ENCODE measurements around the gene KBTBD4.
"Not testable (repeated sequence)": the region's sequence is repeated elsewhere in the genome, so short reads cannot be mapped to it uniquely, and the experiment has no call there.

Gene KBTBD4

DNA sequence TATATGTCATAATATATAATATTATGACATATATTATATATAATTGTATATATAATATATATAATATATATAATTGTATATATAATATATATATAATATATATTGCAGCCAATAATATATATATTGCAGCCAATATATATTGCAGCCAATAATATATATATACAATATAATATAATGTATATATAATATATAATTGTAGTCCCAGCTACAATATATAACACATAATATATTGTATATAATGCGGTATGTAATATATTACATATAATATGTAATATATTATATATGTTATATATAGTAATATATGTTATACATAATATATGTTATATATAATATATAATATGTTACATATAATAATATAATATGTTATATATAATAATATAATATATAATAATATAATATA is 20.1 kb downstream of the KBTBD4 start:
- DNase-seq, result no peak

DNA sequence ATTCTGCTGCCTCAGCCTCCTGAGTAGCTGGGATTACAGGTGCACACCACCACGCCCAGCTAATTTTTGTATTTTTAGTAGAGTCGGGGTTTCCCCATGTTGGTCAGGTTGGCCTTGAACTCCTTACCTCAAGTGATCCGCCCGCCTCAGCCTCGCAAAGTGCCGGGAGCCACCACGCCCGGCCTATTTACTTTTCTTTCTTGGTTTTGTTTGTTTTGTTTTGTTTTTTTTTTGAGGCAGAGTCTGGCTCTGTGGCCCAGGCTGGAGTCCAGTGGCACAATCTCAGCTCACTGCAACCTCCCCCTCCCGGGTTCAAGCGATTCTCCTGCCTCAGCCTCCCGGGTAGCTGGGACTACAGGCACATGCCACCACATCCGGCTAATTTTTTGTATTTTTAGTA is 21.8 kb downstream of the KBTBD4 start:
- DNase-seq, result not testable (repeated sequence)

DNA sequence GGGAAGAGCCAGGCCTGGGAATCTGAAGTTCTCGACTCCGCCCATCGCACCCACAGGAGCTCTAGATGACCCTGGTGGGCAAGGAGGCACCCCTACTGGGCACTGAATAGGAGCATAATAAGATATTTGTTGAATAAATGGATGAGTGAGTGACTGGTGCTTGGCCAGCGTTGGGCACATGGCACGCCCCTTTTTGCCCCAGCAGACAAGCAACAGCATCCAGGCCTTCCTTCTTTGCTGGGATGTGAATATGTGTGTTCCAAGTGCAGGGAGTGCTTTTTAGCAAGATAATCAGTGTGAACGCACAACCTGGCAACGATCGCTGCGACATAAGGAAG is 25.4 kb downstream of the KBTBD4 start:
- no peak for DNase-seq

DNA sequence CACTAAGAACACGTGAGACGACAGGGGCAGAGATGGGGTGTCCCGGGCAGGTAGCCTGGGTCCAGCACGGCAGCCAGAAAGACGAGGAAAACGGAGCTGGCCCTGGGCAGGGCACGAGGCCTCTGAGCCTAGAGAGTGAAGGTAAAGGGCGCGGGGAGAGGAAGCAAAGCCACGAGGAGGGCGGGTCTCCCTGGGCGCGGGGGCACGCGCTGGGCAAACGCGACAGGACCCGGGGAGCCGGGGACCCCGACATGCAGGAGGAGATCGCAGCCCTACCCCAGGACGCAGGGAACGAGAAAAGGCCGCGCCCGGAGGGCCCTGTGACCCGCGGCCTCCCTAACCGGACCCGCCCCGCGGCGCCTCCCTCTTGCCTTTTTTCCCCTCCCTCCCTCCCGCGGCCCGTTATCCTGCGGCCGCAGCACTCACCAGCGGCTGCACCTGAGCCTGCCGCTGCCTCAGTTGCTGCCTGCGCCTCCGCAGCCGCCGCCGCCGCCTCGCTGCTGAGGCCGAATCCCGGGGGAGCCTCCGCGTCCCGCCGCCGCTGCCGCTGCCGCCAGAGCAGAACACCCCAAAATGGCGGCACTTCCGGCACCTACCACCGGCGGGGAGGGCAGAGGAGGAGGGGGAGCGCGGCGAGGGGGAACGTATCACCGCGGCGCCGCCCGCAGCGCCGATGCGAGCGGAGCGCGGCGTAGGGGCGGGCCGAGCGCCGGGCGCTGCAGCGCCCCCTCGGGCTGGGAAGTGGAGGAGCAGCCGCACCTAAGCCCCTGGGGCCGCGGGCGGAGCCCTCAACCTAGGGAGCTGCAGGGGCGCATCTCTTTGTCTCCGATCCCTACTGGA is 26.0 kb downstream of the KBTBD4 start, which contains the start of gene CELF1:
Gene CELF1 (minus strand): TSS at position 567 of the 840 bp plus-strand sequence. CDS start 53,609 bp downstream, outside the sequence.
- DNase-seq, result peak; percentile 91

DNA sequence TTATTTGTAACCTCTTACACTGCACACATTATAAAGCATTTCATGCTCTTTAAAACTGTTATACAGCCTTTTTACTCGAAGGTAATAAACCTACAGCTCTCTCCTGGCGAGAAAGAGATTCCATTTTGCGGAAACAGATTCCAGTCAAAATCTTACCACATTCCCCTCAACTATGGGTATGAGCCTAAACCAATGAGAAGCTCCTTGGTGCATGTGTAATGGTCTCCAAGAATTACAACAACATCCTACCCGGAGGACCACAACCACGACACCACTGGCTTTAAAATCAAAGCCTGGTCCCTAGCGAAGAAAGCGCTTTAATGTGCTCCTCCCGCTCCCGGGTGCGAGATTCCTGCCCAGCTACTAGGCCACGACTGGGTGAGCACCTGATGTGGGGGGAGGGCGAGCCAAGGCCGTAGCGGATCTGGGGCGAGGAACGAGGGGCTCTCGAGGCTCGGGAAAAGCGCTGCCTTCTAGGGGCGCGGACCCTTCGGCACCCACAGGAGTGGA is 26.7 kb downstream of the KBTBD4 start:
- DNase-seq, result peak; percentile 62

DNA sequence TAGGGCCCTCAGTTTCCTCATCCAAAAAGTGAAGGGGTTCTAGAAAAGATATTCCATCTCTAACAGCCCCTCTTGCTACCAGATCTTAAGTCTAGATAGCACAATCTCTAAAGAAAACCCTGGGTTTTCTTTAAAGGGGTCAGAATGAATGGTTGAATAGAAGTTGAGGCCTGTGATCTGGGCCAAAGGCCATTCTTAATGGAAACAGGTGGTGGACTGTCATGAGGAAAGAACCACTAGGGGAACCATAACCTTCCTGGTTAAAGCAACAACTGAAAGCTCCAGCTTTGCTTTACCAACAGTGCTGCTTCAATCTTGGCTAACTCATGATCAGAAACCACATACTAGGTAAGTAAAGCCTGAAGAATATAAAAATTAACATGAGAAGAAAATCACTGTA is 27.7 kb downstream of the KBTBD4 start:
- no peak for DNase-seq

DNA sequence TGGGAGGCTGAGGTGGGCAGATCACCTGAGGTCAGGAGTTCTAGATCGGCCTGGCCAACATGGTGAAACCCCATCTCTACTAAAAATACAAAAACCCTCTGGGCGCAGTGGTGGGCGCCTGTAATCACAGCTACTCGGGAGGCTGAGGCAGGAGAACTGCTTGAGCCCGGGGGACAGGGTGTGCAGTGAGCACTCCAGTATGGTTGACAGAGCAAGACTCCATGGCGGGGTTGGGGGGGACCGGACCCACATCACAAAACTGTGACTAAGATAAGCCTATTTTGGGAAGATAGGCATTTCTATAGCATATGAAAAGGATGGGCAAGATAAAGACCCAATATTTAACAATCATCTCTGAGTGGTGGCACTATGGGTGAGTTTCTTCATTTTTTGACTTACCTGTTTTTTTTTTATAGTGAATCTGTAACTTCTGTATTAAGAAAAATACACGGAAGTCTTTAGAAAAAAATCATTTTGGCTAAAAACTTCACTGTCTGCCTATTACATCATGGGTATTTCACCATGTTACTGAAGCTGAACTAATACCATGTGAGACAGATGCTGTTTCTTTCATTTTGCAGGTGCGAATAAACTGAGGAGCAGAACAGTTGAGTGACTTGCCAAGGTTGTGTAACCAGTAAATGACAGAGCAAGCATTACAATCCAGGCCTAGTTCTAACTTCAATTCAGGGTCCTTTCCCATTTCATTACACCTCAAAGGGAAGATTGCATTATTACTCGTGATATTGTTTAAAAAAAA is 28.3 kb downstream of the KBTBD4 start:
- no peak for DNase-seq

DNA sequence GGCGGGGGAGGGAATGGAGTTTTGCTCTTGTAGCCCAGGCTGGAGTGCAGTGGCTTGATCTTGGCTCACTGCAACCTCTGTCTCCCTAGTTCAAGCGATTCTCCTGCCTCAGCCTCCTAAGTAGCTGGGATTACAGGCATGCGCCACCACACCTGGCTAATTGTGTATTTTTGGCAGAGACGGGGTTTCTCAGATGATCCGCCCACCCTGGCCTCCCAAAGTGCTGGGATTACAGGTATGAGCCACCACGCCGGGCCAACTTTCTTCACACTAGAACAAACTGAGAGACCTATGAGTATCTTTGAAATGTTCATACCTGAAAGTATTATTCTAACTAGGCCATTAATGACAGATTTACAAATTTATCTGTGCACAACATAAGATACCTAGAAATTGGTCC is 32.5 kb downstream of the KBTBD4 start:
- not testable (repeated sequence) for DNase-seq

DNA sequence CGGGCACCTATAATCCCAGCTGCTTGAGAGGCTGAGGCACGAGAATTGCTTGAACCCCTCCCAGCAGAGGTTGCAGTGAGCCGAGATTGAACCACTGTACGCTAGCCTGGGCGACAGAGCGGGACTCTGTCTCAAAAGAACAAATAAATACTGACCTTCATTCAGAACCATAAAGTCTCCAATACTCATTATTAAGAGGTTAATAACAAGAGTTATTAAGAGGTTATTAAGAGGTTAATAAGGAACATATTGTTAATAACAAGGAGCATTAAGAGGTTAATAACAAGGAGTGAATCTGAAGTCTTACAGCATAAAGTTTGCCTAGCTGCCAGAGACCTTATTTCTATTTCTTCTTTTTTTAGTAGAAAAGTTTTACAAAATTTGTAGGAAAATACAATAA is 33.5 kb downstream of the KBTBD4 start:
- no peak for DNase-seq

DNA sequence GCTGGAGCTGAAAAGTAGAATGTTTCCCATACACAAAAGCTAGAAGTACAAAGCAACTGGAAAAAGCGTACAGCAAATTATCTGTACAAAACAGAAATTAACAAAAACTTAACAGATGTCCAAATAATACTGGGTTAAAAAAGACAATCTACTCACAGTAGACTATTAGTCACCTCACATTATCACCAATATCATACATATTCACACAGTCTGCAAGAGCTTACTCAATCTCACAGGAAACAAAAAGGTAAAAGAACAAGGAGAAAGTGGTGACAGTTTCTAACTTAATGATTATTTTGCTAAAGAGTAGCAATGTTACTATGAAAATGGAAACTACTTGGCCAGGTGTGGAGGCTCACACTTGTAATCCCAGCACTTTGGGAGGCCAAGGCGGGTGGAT is 37.7 kb downstream of the KBTBD4 start:
- no peak for DNase-seq

DNA sequence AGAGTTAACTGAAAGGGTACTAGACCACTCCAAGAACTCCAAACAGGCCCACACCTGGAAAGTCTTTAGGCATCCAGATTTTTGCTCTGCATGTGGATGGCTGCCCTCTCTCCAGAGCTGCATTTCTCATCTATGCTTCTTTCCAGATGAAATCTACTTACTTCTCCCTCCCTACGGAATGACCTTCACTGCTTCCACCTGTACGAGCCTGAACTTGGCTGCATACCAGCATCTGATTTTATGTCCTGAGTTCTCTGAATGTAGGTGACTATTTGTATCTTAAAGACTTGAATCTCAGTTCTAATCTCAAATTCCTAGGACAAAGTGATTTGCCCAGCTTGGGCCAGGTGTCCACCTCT is 39.1 kb downstream of the KBTBD4 start:
- no peak for DNase-seq

DNA sequence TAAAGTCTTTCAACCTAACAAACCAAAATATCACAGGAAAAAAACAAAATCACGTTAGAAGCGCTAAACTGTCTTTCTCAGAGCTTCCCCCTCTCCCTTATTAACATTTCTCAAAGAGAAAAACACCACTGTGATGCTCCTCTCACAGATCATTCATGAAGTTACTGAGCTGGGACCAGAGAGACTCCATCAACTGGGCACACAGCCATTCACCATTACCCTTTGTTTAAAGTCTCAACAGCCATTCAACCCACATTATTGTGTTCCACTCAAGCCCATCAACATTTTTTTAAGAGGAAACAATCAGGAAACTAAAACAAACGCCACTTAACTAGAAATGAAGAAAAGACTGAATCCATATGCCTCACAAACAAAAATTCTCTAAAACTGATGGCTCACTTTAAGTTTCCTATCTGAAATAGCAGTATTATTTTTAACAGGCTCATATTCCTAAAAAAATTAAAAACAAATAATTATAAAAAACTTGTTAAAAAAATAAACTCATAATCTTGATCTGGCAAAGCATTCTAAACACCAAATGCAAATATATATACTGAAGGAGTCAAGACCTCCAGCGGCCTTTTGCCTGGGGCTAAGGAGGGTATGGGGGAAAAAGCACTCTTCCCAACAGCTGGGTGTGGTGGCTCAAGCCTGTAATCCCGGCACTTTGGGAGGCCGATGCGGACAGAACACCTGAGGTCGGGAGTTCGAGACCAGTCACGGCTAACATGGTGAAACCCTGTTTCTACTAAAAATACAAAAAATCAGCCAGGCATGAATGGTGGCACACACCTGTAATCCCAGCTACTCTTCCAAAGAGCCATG is 39.8 kb downstream of the KBTBD4 start:
- DNase-seq, result no peak

DNA sequence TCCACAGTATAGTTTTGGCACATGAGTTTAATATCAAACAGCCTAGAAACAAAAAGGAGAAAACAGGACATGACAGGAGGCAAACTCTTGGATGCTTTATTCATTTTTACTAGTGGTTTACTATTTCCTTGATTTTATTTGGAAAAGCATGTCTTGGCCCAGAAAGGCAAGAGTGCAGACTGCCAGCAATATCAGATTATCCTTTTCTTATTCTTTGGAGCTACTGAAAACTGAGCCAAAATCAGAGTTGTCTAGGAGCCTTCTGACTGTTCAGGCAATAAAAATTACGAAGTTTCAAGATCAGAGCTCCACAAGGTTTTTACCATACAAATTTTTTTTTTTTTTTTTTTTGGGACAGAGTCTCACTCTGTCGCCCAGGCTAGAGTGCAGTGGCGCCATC is 41.9 kb downstream of the KBTBD4 start:
- no peak for DNase-seq

DNA sequence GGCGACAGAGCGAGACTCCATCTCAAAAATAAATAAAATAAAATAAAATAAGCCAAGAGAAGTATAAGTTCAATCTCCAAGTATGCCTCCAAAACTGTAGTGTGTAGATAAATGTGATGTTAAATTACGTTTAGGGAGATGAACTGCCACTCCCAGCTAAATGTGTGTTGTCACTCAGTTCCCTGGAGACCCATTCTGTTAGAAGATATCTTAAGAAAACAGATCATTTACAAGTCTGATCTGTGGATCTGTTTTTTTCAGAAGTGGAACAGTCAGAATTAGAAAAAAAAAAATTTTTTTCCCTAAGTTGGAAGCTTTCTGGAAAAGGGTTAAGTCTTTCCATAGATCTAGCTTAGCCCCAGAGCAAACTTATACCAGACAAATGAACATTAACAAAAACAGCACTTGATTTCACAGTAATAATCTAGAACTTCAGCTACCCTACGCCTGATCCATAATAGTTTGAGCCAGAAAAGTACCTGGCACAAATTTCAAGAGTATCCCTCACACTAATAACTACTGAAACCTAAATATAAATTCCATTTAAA is 44.0 kb downstream of the KBTBD4 start:
- no peak for DNase-seq

DNA sequence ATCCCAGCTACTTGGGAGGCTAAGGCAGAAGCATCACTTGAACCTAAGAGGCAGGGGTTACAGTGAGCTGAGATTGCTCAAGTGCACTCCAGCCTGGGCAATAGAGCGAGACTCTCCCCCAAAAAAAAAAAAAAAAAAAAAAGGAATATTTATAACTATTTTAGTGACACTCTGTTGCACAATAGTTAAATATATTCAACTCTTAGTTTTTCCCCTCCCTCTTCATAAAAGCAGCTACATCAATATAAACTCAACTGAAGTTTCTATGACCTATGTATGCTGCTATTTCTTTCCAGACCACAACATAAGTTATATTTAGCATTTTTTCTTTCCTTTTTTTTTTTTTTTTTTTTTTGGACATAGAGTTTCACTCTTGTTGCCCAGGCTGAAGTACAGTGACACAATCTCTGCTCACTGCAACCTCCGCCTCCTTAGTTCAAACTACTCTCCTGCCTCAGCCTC is 45.0 kb downstream of the KBTBD4 start:
- DNase-seq, result peak; percentile 86

DNA sequence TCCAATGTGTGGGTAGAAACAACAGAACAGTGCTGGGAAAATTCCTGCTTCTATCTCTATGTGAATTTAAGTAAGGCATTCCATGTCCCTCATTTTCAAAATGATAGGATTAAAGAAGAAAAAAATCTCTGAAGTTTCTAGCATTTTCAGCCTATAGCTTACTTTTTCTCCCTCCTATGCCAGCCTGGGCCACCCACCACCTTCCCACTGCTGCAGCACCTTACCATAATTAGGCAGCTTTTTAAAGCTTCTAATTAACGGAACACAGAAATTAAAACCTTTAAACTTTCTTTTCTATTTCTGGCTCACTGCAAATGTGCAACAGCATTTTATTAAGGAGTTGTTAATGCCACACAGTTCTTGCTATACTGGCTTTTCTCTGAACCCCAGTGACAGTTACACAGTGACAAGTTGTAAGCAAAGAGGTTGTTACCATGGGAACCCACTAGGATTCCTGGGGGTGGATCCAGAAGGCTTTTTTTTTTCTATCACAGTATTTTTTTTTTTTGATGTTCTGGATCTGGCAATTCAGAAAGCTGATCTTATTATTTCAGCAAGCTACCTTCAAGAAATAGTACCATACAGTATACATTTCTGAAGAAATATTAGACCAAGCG is 46.1 kb downstream of the KBTBD4 start:
- DNase-seq, result peak; percentile 50

DNA sequence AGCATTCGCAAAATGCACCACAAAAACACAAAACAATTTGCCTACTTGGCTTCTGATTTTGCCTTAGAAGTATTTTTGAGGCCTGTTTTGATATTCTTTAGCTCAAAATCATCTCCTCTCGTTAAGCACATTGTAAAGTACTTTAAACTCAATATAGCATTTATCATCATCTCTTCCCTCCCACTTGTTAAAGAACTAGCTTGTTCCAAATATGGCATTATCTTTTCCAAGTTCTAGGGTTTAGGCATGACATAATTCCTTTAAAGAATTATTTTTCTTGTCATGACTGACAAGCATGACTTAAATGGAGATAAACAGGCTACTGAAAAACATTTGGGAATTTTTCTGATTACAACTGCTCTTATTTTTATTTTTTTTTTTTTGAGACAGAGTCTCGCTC is 47.1 kb downstream of the KBTBD4 start:
- DNase-seq, result no peak

DNA sequence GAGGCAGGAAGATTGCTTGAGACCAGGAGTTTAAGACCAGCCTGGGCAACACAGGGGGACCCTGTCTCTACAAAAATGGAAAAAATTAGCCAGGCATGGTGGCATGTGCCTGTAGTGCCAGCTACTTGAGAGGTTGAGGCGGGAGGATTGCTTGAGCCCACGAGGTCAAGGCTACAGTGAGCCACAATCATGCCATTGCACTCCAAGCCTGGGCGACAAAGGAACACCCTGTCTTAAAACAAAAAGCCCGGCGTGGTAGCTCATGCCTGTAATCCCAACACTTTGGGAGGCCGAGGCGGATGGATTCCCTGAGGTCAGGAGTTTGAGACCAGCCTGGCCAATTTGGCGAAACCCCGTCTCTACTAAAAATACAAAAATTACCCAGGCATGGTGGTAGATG is 48.0 kb downstream of the KBTBD4 start:
- not testable (repeated sequence) for DNase-seq

DNA sequence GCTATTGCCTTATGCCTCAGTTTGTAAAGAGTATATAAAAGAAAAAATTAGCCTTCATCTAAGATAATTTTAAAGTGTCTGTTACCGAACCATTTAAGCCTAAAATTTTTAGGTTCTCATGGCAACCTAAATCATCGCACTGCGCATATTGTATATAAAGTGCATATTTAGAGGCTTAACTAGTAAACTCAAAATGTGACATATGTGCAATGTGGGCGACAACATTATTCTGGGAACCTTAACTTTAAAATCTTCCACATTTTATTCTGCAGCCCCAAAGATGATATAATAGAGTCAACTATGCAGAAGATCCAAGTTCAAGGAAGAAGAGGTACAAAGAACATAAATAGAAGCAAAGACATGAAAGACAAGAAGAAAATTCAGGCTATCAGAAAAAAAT is 48.8 kb downstream of the KBTBD4 start:
- no peak for DNase-seq

DNA sequence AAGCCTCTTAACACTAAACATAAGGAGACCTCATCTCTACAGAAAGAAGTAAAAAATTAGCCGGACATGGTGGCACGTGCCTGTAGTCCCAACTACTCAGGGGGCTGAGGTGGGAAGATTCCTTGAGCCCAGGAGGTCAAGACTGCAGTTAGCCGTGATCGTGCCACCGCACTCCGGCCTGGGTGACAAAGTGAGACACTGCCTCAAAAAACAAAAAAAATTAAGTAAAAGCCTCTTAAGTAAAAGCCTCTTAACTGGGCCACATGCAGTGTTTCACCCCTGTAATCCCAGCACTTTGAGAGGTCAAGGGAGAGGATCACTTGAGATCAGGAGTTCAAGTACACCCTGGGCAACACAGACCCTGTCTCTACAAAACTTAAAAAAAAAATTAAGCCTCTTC is 51.6 kb downstream of the KBTBD4 start:
- no peak for DNase-seq

DNA sequence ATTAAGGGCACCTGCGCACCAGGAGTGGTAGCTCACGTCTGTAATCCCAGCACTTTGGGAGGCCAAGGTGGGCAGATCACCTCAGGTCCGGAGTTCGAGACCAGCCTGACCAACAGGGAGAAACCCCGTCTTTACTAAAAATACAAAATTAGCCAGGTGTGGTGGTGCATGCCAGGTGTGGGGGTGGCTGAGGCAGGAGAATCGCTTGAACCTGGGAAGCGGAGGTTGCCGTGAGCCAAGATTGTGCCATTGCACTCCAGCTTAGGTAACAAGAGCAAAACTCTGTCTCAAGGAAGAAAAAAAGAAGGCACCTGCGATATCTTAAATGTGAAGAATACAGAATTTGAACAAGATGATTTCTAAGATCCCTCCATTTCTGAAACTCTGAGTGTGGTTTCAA is 52.7 kb downstream of the KBTBD4 start:
- DNase-seq, result not testable (repeated sequence)

DNA sequence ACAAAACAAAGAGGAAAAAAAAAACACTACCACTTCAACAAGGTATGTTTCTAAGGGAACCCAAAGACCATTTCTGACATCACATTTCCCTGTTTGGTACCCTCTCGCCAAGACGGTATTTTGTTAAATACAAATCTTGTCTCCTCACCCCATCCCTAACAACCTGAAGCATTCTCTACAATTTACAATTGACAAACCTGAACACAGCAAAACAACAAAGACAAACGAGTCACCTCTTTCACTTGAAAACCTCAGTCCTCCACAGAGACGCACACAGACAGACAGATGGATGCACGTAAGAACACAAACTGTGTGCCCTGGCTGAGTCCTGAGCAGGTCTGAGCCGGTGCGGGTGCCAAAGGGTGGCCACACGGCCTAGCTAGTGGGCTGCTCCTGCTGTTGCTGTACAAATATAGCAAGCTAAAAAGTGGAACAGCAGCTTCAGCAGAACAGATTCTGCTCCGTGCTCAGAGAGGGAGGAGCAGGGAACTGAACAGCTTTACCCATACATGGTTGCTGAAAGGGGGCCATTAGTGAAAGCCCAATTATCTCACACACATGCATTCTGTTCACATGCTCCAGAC is 54.4 kb downstream of the KBTBD4 start:
- DNase-seq, result no peak
